Nephron progenitor cell (in vitro differentiated cells): Measurements from ENCODE around the gene SLC25A38.

ENCODE experiments used
- DNase-seq: peaks from one replicate; pipeline ENCODE4 v3.0.0; 2021
- H3K27ac Mint-ChIP-seq: 2 replicates; pipeline ENCODE4 v1.8.0; 2021; ENCODE audit warnings: mild to moderate bottlenecking, moderate library complexity, mixed read lengths
- H3K27me3 Mint-ChIP-seq: 2 replicates; pipeline ENCODE4 v1.8.0; 2021; ENCODE audit warnings: mild to moderate bottlenecking, low read depth, mixed read lengths; ENCODE audit not compliant: poor library complexity
- H3K36me3 Mint-ChIP-seq: 2 replicates; pipeline ENCODE4 v1.8.0; 2021; ENCODE audit warnings: low read depth, mixed read lengths
- H3K4me1 Mint-ChIP-seq: 2 replicates; pipeline ENCODE4 v1.8.0; 2021; ENCODE audit warnings: mixed read lengths
- H3K4me3 Mint-ChIP-seq: 2 replicates; pipeline ENCODE4 v1.8.0; 2021; ENCODE audit warnings: mild to moderate bottlenecking, moderate library complexity, mixed read lengths
- H3K9me3 Mint-ChIP-seq: 2 replicates; pipeline ENCODE4 v1.8.0; 2021; ENCODE audit warnings: mild to moderate bottlenecking, moderate library complexity, mixed read lengths
- TF ChIP-seq, protein P1 (sequence below): fragments of 200-600 bp; sonication (generic); IDR thresholded peaks from 2 replicates; pipeline ENCODE4 v1.5.0; 2021; ENCODE audit warnings: antibody characterized with exemption

Gene SLC25A38

DNA sequence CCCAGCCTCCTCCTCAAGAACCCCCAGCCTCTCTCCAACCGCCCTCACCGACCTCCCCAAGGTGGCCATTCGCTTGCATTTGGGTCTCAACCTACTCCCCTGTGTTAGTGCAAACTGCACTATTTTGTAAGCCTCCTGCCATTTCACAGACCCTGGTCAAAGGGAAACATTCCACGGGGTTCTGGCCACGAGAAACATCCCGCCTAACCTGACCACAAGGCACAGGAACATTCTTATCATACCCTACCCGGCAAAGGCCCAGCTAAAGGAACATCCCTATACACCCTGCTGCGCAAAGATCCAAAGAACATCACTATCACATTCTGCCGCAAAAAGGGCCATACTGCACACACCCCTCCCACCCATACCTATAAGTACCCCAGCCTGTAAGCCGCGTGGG is 46.3 kb downstream of the SLC25A38 start:
- Mint-ChIP-seq H3K4me1 (no peaks in the 10 kb centered on the region), H3K4me3 (no peak overlapping the region), H3K27me3 (peaks cover 7% of the 10 kb centered on the region), H3K27ac (no peak overlapping the region), H3K36me3 (no peaks in the 10 kb centered on the region), H3K9me3 (no peaks in the 10 kb centered on the region)
- TF ChIP-seq, protein P1, sequence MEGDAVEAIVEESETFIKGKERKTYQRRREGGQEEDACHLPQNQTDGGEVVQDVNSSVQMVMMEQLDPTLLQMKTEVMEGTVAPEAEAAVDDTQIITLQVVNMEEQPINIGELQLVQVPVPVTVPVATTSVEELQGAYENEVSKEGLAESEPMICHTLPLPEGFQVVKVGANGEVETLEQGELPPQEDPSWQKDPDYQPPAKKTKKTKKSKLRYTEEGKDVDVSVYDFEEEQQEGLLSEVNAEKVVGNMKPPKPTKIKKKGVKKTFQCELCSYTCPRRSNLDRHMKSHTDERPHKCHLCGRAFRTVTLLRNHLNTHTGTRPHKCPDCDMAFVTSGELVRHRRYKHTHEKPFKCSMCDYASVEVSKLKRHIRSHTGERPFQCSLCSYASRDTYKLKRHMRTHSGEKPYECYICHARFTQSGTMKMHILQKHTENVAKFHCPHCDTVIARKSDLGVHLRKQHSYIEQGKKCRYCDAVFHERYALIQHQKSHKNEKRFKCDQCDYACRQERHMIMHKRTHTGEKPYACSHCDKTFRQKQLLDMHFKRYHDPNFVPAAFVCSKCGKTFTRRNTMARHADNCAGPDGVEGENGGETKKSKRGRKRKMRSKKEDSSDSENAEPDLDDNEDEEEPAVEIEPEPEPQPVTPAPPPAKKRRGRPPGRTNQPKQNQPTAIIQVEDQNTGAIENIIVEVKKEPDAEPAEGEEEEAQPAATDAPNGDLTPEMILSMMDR = no peak
- DNase-seq = no peak

DNA sequence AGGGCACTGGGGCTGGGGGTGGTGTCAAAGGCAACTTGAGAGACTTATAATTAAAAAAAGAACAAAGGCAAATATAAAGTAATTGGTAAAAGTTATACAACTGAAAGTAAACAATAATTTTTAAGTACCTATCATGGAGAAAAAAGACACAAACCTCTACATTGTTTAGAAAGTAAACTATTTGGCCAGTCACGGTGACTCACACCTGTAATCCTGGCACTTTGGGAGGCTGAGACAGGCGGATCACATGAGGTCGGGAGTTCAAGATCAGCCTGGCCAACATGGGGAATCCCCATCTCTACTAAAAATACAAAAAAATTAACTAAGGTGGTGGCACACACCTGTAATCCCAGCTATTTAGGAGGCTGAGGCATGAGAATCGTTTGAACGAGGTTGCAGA is 49.2 kb downstream of the SLC25A38 start:
- H3K27me3 Mint-ChIP-seq = peaks cover 10% of the 10 kb centered on the region
- no peaks in the 10 kb centered on the region for H3K36me3 Mint-ChIP-seq
- no peaks in the 10 kb centered on the region for H3K9me3 Mint-ChIP-seq
- no peaks in the 10 kb centered on the region for H3K4me1 Mint-ChIP-seq
- no peak overlapping the region for H3K27ac Mint-ChIP-seq
- H3K4me3 Mint-ChIP-seq = no peak overlapping the region
- TF ChIP-seq, protein P1 = no peak
- no peak for DNase-seq

DNA sequence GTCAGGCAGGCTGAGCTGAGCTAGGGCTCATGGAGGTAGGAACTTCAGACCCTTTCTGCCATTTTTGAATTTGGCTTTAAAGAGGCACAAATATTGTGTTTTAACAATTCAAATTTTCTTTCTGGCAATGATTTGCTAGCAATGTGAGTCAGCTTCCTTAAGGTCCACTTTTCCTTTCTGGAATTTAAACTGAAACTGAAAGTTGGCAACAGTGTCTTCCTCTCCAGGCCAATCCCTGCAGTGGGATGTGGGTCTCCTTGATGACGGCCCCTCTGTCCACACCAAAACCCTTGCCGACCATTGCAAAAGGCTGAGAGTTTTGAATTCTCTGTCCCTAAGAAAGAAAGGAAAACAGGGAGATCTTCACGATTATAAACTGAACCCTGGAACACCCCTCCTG is 50.5 kb downstream of the SLC25A38 start:
- Mint-ChIP-seq H3K4me1 (no peaks in the 10 kb centered on the region), H3K4me3 (no peak overlapping the region), H3K9me3 (no peaks in the 10 kb centered on the region), H3K27ac (no peak overlapping the region), H3K36me3 (no peaks in the 10 kb centered on the region), H3K27me3 (peaks cover 6% of the 10 kb centered on the region)
- no peak for DNase-seq
- TF ChIP-seq, protein P1 = no peak

DNA sequence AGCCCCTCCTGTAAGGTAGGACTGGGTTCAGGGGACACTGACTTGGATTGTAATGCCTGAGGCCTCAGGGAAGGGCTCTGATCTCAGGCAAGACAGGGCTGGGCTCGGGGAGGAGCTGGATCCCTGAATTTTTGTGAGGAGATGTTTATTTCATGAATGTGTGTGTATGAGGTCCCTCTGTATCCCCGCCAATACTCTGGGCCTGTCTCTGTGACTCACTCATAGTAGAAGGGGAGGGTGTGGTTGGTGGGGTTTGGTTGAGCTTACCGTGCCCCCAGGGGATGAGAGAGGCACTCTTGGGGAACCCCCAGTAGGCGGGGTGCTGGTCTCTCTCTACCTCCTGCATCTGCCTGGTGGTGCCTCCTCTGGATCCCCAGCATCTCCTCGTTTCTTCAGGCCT is 51.4 kb downstream of the SLC25A38 start:
- Mint-ChIP-seq H3K27ac (no peak overlapping the region), H3K4me1 (no peaks in the 10 kb centered on the region), H3K9me3 (no peaks in the 10 kb centered on the region), H3K36me3 (no peaks in the 10 kb centered on the region), H3K4me3 (no peak overlapping the region), H3K27me3 (peaks cover 8% of the 10 kb centered on the region)
- DNase-seq = no peak
- TF ChIP-seq, protein P1 = no peak

DNA sequence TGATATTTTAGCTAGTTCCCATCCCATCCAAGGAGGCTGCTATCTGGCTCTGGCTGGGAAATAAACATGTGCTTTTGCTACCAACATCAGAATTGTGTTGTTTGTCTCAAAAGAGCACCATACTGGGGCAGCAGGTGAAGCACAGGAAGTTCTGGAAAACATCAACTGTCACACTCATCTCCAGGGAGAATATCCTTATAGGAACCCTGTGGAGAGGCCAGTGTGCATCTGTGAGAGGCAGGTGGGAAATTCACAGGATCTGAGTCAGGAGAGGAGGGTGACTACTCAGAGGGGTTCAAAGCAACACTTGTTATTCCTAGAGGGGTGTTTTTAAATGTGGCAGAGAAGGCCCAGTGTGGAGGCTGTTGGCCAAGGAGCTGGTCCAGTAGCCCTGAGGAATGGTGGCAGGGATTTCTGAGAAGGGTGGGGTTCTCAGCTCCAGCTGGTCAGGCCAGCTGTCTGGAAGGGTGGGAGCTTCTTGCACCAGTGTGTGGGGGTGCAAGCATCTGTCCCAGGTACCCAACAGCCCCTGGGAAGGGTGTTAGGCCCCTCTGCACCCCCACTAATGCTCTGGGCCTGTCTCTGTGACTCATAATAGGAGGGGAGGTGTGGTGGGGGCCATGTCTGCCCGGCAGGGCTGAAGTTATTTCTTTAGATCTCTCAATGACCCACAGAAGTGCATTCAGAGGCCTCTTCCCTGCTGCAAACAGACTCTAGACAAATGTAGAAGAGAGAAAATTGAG is 52.0 kb downstream of the SLC25A38 start:
- DNase-seq = no peak
- no peak overlapping the region for H3K27ac Mint-ChIP-seq
- H3K36me3 Mint-ChIP-seq = no peaks in the 10 kb centered on the region
- peaks cover 8% of the 10 kb centered on the region for H3K27me3 Mint-ChIP-seq
- TF ChIP-seq, protein P1 = no peak
- H3K4me1 Mint-ChIP-seq = no peaks in the 10 kb centered on the region
- H3K4me3 Mint-ChIP-seq = no peak overlapping the region
- H3K9me3 Mint-ChIP-seq = no peaks in the 10 kb centered on the region

DNA sequence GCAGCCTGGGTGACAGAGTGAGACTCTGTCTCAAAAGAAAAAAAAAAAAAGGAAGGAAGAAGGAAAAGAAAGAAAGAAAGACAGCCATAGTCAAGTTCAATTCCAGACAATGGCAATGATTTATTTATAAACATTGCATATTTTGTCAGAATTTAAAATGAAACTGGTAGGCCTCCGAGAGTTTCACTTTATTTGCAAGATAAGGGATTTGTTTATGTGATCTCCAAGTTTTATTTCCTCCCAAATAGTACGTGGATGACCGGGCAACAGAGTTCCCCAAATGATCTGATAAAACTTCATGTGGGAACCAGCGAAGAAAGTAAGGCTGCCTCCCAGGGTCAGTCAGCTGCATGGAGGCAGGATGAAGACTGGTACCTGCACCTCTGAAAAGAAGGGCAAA is 55.7 kb downstream of the SLC25A38 start:
- Mint-ChIP-seq H3K9me3 (no peaks in the 10 kb centered on the region), H3K36me3 (no peaks in the 10 kb centered on the region), H3K27me3 (peaks cover 8% of the 10 kb centered on the region), H3K4me1 (no peaks in the 10 kb centered on the region), H3K4me3 (no peak overlapping the region), H3K27ac (no peak overlapping the region)
- TF ChIP-seq, protein P1 = no peak
- no peak for DNase-seq
